Suppressor macrophage treated with lipopolysaccharide for 4 hours (primary cell): ENCODE results near the gene ELOVL2.
"Not testable (repeated sequence)": the region's sequence is repeated elsewhere in the genome, so short reads cannot be mapped to it uniquely, and the experiment has no call there.

Experiments
- DNase-seq: peaks from one replicate; pipeline ENCODE4 v3.0.0-alpha.2; 2020

The ELOVL2 gene, protein sequence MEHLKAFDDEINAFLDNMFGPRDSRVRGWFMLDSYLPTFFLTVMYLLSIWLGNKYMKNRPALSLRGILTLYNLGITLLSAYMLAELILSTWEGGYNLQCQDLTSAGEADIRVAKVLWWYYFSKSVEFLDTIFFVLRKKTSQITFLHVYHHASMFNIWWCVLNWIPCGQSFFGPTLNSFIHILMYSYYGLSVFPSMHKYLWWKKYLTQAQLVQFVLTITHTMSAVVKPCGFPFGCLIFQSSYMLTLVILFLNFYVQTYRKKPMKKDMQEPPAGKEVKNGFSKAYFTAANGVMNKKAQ

DNA sequence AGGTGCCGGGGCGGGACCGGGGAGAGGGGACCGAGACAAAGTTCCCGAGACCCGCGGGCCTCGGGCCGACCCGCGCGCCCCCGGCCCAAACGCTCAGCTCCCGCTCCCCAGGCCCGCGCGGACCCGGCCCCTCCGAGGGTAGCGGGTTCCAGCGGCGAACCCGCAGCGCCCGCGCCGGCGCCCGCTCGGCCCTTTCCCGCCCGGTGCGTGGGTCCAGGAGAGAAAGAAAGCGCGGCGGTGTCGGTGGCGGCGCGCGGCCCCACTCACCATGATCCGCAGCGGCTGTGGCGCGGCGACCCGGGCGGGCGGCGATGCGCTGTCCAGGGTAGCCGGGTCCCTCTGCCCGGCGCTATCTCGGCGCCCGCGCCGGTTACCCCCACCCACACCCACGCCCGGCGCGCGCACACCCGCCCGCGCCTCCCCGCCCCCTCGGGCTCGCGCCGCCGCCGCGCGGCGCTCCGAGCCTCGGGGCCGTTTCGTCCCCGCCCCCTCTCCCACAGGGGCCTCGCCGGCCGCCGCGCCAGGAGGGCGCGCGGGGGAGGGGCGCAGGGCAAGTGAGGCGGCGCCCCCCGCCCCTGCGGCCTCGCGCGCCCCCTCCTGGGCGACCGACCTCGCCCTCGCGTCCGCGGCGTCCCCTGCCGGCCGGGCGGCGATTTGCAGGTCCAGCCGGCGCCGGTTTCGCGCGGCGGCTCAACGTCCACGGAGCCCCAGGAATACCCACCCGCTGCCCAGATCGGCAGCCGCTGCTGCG lies at the start of gene ELOVL2:
ELOVL2 (minus strand) TSS at position 345 of the 751 bp plus-strand sequence; CDS start at position 270, 75 bp downstream.
- DNase-seq, result peak; percentile 38

GRCh38 chr6:11093376-11093625 lies 49.2 kb upstream of the ELOVL2 start:
- DNase-seq, result no peak

DNA sequence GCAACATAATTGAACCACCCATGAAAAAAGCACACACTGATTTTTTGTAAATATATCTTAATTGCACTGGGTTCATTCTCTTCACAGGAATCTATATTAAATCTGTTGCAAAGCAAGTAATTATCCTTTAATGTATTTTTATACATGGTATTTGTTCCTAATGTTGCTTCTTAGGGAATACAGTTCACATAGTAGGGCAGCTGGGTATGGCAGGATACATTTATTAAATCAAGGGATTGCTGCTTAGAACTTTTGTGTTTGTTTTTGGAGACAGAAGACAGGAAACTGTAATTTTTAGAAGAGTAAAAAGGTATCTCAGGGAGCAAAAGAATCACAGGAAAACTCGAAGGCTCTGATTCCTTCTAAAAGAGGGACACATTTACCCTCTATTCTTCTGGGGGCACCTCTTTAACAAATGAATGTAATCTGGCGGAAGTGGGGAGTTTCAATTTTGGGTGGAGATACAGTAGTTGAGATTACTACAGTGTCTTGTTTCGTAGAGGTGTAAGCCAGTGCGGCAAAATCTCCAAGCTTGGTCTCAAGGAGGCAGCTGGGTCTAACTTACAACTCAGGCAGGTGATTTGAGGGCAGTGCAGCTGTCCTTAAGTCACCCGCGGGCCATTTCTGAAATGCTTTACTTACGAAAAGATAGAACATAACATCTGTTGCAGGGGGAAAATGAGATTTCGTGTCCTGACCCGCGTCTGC lies 48.7 kb upstream of the ELOVL2 start:
- peak; percentile 23 for DNase-seq

- DNase-seq, result peak; percentile 19
Measured at GRCh38 chr6:11091141-11091540, 47.0 kb upstream of the ELOVL2 start.

DNA sequence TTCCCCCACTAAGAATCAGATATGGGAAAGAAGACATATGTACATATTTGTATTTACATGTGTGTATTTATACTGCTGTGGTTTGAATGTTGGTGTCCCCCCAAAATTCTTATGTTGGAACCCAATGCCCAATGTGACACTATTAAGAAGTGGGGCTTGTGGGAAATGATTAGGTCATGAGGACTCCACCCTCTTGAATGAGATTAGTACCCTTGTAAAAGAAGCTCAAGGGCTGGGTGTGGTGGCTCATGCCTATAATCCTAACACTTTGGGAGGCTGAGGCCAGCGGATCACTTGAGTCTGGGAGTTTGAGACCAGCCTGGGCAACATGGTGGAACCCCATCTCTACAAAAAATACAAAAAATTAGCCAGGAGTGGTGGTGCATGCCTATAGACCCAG lies 45.6 kb upstream of the ELOVL2 start:
- DNase-seq, result no peak

DNA sequence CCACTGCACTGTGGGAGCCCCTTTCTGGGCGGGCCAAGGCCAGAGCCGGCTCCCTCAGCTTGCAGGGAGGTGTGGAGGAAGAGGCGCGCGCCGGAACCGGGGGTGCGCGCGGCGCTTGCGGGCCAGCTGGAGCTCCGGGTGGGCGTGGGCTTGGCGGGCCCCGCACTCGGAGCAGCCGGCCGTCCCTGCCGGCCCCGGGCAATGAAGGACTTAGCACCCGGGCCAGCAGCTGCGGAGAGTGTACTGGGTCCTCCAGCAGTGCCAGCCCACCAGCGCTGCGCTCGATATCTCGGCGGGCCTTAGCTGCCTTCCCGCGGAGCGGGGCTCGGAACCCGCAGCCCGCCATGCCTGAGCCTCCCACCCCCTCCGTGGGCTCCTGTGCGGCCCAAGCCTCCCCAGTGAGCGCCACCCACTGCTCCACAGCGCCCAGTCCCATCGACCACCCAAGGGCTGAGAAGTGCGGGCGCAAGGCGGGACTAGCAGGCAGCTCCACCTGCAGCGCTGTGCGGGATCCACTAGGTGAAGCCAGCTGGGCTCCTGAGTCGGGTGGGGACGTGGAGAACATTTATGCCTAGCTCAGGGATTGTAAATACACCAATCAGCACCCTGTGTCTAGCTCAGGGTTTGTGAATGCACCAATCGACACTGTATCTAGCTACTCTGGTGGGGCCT lies 43.2 kb upstream of the ELOVL2 start:
- DNase-seq, result not testable (repeated sequence)

DNA sequence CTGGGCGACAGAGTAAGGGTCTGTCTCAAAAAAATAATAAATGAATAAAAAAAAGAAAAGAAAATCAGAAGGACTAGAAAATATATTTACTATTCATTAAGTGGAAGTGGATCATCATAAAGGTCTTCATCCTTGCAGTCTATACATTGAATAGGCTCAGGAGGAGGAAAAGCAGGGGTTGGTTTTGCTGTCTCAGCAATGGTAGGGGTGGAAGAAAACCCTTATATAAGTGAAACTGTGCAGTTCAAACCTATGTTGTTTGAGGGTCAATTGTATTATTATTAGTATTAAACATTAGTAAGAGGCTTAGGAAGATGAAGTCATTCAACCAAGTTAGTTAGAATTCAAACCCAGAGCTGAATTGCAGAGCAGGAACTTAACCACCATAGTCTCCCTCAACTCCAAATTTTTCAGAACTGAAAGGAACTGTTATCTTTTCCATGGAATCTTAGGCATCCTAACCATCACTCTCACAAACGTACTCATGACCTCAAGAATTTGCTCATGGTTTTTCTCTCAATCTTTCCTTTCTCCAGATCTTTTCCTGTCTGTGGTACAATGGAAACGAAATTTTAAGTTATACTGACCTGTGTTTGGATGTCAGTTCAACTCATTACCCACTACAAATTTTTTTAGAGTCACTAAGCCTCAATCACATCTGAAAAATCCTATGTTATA lies 41.8 kb upstream of the ELOVL2 start:
- DNase-seq, result no peak

DNA sequence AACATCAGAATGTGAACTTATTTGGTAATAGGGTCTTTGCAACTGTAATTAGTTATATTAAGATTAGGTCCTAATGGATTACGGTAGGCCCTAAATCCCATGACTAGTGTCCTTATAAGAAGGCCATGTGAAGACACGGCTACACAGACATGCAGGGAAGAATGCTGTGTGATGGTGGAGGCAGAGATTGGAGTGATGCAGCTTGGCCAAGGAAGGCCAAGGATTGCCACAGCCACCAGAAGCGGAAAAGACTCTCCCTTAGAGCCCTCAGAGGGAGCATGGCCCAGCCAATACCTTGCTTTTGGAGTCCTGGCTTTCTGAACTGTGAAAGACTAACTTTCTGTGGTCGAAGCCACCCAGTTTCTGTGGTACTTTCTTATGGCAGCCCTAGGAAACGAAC lies 39.9 kb upstream of the ELOVL2 start:
- no peak for DNase-seq

DNA sequence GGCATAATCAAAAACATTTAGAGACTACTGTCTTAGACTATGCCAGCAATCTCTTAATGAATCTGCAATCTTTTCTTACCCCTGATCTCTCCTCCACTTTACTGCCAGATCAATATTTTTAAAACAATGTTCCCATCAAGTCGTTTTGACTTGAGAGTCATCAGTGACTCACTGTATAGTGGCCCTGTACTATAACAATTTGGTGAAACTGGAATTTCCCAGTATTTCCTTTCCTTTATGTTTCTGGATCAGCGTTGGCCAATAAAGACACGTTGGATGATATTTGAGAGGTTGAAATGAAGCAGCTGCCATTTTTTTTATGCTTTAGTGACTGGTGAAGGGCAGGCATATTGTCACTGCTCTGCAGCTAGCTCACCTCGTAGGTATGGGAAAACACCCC lies 39.4 kb upstream of the ELOVL2 start:
- DNase-seq, result peak; percentile 38

DNA sequence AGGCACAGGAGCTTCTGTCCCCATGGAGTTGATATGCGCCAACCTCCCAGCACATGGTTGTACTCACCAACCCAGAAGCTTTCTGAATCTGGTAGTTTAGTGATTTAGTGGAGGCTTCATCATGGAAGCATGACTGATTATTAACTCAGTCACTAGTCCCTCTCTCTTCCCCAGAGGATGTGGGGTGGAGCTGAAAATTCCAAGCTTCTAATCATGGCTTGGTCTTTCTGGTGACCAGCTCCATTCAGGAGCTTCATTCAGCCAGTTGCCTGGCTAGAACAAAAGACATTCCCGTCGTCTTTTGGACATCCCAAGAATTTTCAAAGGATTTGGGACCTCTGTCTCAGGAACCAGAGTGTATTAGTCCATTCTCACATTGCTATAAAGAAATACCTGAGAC lies 36.2 kb upstream of the ELOVL2 start:
- DNase-seq, result no peak

- DNase-seq, result no peak
Measured at GRCh38 chr6:11078266-11078665, 34.2 kb upstream of the ELOVL2 start.

- DNase-seq, result no peak
Measured at GRCh38 chr6:11076540-11076939, 32.4 kb upstream of the ELOVL2 start.

- peak; percentile 31 for DNase-seq
Measured at GRCh38 chr6:11072101-11072500, 28.0 kb upstream of the ELOVL2 start.

- DNase-seq, result peak; percentile 15
Measured at GRCh38 chr6:11069760-11070159, 25.7 kb upstream of the ELOVL2 start.

- no peak for DNase-seq
Measured at GRCh38 chr6:11067348-11067747, 23.2 kb upstream of the ELOVL2 start.

GRCh38 chr6:11066505-11067347 lies 22.6 kb upstream of the ELOVL2 start:
- no peak for DNase-seq

DNA sequence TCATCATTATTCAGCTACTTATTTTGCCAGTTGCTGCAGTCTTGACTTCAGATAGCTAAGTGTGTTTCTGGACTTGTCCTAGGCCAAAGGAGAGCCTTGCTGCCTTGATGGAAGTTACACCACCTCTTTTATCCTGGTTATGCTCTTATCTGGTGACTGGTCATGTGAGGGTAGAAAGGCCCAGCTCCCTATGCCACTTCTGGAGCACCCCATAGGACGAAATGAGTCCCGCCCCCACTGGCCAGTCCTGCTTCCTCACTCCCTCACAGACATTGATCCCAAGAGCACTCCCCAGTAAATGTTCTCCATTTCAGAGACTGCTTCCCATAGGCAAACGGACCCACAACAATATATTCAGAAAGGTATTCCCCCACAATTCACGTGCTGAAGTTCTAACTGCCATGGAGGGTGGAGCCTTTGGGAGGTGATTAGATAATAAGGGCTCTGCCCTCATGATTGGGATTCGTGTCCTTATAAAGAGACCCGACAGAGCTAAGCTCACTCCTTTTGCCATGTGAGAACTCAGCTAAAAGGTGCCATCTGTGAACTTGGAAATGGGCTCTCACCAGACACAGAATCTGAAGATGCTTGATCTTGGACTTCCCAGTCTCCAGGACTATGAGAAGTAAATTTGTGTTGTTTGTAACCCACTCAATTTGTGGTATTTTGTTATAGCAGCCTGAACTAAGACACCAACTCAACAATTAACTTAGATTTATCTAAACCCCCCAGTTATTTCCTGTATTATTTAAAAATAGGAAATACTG lies 21.5 kb upstream of the ELOVL2 start:
- no peak for DNase-seq

DNA sequence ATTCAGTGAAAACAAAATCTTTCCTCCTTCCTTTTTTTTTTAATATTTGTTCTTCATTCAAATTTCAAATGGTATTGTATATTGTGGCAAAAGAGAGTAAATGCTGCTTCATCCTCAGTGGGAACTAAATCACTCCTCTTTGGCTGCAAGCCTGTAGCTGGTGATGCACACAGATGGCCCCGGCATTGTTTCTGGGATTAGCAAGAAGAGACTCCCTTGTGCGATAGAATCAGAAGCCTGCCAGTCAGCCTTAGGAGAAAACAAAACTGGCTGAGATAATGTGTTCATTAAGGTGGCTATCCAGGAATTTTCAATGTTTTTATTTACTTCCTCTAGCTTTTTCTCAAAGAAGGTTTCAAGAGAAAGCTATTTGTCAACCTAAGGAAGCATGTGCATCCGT lies 20.7 kb upstream of the ELOVL2 start:
- DNase-seq, result no peak

- DNase-seq, result no peak
Measured at GRCh38 chr6:11062715-11063114, 18.6 kb upstream of the ELOVL2 start.

GRCh38 chr6:11062083-11062482 lies 18.0 kb upstream of the ELOVL2 start:
- DNase-seq, result no peak

GRCh38 chr6:11058406-11058805 lies 14.3 kb upstream of the ELOVL2 start:
- DNase-seq, result no peak
